ENCODE measurements around the gene CCNY. TPM values are rescaled to one million over a fixed set of nuclear protein-coding genes. Genes with fewer than 3 reads are reported as not detected.

Gene CCNY
- polyA plus RNA-seq, 2 of the 4 experiments (the other 2 are of a cell fraction): 28.1 to 55.5 TPM

DNA sequence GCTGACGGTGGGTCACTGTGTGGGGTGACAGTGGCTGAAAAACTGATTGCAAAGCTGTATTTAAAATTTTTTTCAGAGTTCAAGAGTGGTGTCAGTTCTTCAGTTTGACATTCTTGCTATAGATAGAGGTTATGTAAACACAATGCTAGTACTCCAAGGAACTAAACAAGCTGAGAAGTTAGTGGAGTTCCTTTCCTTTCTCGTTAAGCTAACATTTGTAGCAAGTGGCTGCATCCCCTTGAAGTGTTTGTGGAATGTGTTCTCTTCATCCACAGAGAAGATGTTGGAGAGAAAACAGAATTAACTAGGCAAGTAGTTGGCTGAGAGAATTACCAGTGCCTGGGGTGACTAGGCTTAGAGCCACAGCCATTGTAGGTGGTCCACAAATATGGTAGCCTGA, 15.8 kb downstream of the CCNY start:
- Histone ChIP-seq H3K4me2 (no peak overlapping the region), H3K4me1 (peaks cover 10% of the 10 kb centered on the region), H3K4me3 (no peak overlapping the region), H3K9me3 (no peaks in the 10 kb centered on the region), H3K27ac (no peak overlapping the region)
- WGBS (ENCODE audit: missing lambda C conversion rate): 89% methylated on average over 2 of the region's 2 CpGs
- TF ChIP-seq, protein P1, sequence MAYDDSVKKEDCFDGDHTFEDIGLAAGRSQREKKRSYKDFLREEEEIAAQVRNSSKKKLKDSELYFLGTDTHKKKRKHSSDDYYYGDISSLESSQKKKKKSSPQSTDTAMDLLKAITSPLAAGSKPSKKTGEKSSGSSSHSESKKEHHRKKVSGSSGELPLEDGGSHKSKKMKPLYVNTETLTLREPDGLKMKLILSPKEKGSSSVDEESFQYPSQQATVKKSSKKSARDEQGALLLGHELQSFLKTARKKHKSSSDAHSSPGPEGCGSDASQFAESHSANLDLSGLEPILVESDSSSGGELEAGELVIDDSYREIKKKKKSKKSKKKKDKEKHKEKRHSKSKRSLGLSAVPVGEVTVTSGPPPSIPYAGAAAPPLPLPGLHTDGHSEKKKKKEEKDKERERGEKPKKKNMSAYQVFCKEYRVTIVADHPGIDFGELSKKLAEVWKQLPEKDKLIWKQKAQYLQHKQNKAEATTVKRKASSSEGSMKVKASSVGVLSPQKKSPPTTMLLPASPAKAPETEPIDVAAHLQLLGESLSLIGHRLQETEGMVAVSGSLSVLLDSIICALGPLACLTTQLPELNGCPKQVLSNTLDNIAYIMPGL (CRISPR knock-in tag; IDR thresholded peaks at IDR 0.05; ENCODE audit: borderline replicate concordance): no peak
- TF ChIP-seq MYC (IDR thresholded peaks at IDR 0.05; ENCODE audit: borderline replicate concordance, low read length): no peak
- no peak for TF ChIP-seq HEYL (CRISPR knock-in tag; IDR thresholded peaks at IDR 0.05)
- TF ChIP-seq MAZ (IDR thresholded peaks at IDR 0.05; ENCODE audit: borderline replicate concordance, low read depth, low read length): no peak
- no peak for TF ChIP-seq RAD21 (conservative IDR thresholded peaks at IDR 0.05 in 1 of 2, IDR thresholded peaks at IDR 0.05 in 1 of 2)
- no peak for TF ChIP-seq ESRRA (IDR thresholded peaks at IDR 0.05; ENCODE audit: borderline replicate concordance, low read length)
- no peak for TF ChIP-seq HOXA7 (CRISPR knock-in tag; IDR thresholded peaks at IDR 0.05)
- TF ChIP-seq, protein P2, sequence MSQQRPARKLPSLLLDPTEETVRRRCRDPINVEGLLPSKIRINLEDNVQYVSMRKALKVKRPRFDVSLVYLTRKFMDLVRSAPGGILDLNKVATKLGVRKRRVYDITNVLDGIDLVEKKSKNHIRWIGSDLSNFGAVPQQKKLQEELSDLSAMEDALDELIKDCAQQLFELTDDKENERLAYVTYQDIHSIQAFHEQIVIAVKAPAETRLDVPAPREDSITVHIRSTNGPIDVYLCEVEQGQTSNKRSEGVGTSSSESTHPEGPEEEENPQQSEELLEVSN (IDR thresholded peaks at IDR 0.05; ENCODE audit: borderline replicate concordance, low read depth): no peak
- no peak for TF ChIP-seq KDM1A (IDR thresholded peaks at IDR 0.05; ENCODE audit: low read depth)
- TF ChIP-seq TFCP2L1 (CRISPR knock-in tag; IDR thresholded peaks at IDR 0.05): no peak
- no peak for TF ChIP-seq SREBF2 (IDR thresholded peaks at IDR 0.05)
- no peak for TF ChIP-seq RNF2 (IDR thresholded peaks at IDR 0.05; ENCODE audit: borderline replicate concordance, low read depth)
- ChIA-PET CTCF (interaction anchor here (0.7 to 1.3 kb wide), 2 partner anchors 22 to 203 kb away, joined by 3 to 4 read pairs; no protein-coding TSS in a partner anchor), POLR2A (no interaction called here)
- FAIRE-seq: no peak
- no peak for ATAC-seq
- no peak for DNase-seq (ENCODE audit: low read depth in 1 of 2, low spot score in 1 of 2)

DNA sequence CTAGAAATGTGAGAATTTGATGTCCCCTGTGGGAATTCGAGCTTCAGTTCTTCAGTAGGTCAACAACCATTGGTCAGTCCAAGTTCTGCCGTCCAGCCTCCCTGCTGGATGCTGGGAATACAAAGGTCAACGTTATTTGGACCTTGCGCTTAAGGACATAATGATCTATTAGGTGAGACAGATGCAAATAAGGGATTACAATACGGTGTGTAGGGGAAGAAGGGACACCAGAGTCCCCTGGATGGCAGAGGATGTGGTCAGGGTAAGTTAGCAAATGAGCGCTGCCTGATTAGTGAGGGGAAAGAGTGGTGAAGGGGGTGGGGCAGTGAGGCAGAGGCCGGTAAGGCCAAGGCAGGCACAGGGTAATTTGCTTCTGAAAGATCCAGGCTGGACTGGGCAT, 16.2 kb downstream of the CCNY start:
- DNase-seq (ENCODE audit: low read depth in 1 of 2, low spot score in 1 of 2) (no peak), FAIRE-seq (no peak), ATAC-seq (no peak)
- no peak overlapping the region for H3K4me2 ChIP-seq
- 89% methylated on average over 7 of the region's 7 CpGs for WGBS (ENCODE audit: missing lambda C conversion rate)
- TF ChIP-seq EHMT2 (IDR thresholded peaks at IDR 0.05; ENCODE audit: low read depth) (no peak), JUN (IDR thresholded peaks at IDR 0.05) (no peak), HOXB5 (CRISPR knock-in tag; IDR thresholded peaks at IDR 0.05) (no peak)
- TF ChIP-seq, protein P3, sequence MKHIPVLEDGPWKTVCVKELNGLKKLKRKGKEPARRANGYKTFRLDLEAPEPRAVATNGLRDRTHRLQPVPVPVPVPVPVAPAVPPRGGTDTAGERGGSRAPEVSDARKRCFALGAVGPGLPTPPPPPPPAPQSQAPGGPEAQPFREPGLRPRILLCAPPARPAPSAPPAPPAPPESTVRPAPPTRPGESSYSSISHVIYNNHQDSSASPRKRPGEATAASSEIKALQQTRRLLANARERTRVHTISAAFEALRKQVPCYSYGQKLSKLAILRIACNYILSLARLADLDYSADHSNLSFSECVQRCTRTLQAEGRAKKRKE (CRISPR knock-in tag; IDR thresholded peaks at IDR 0.05; ENCODE audit: low read depth): no peak
- POLR2A ChIA-PET: interaction anchor here (0.7 kb wide), 1 partner anchor 168 kb away, joined by 3 read pairs; no protein-coding TSS in a partner anchor
- CTCF ChIA-PET: interaction anchor here (0.7 kb wide), 1 partner anchor 203 kb away, joined by 3 read pairs; no protein-coding TSS in a partner anchor
- H3K27ac ChIP-seq: no peak overlapping the region
- H3K9me3 ChIP-seq: no peaks in the 10 kb centered on the region
- H3K4me3 ChIP-seq: no peak overlapping the region
- peaks cover 8% of the 10 kb centered on the region; the same call in 2 of the 3 replicates for H3K4me1 ChIP-seq

DNA sequence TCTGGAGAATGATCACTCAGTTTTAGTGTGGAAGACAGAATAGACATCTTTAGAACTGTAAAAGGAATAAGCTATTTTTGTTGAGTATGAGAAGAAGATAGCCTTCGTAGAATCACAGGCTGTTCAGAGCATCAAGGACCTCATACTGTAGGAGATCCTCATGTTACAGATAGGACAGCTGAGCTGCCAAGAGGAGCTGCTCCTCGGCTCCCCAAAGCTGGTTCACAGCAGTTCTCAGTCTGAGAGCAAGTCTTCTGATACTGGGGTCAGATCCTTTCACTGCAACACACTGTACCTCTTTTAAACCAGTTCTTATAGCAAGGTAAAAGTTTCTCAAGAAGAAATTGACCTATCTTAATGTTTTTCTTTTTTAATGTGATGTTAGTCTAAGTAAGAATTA, 17.1 kb downstream of the CCNY start:
- Histone ChIP-seq H3K27ac (no peak overlapping the region), H3K4me2 (no peak overlapping the region), H3K9me3 (no peaks in the 10 kb centered on the region), H3K4me3 (no peak overlapping the region), H3K4me1 (peaks cover 8% of the 10 kb centered on the region; the same call in 2 of the 3 replicates)
- ChIA-PET POLR2A (interaction anchor here (0.7 kb wide), 1 partner anchor 167 kb away, joined by 3 read pairs; no protein-coding TSS in a partner anchor), CTCF (interaction anchor here (1.0 kb wide), 2 partner anchors 43 to 209 kb away, joined by 3 read pairs; no protein-coding TSS in a partner anchor)
- 89% methylated on average over 2 of the region's 2 CpGs for WGBS (ENCODE audit: missing lambda C conversion rate)
- ATAC-seq (no peak), FAIRE-seq (no peak), DNase-seq (ENCODE audit: low read depth in 1 of 2, low spot score in 1 of 2) (no peak)
- TF ChIP-seq KDM5A (IDR thresholded peaks at IDR 0.05) (no peak), CHD2 (IDR thresholded peaks at IDR 0.05; ENCODE audit: low read length, partially characterized antibody) (no peak), EHMT2 (IDR thresholded peaks at IDR 0.05; ENCODE audit: low read depth) (no peak), MAZ (IDR thresholded peaks at IDR 0.05; ENCODE audit: borderline replicate concordance, low read depth, low read length) (no peak), NFE2L2 (conservative IDR thresholded peaks at IDR 0.05; ENCODE audit: low read length) (no peak), HOXB13 (CRISPR knock-in tag; IDR thresholded peaks at IDR 0.05; ENCODE audit: low read depth) (no peak), CHD4 (IDR thresholded peaks at IDR 0.05; ENCODE audit: borderline replicate concordance) (no peak), POLR2A (IDR thresholded peaks at IDR 0.05; ENCODE audit: low read length) (no peak), HDAC2 (IDR thresholded peaks at IDR 0.05) (no peak), EP300 (IDR thresholded peaks at IDR 0.05) (no peak), PHF8 (IDR thresholded peaks at IDR 0.05; ENCODE audit: borderline replicate concordance, low read depth) (no peak), BHLHE40 (IDR thresholded peaks at IDR 0.05; ENCODE audit: low read depth, low read length) (no peak), SREBF2 (IDR thresholded peaks at IDR 0.05) (no peak), CBX2 (IDR thresholded peaks at IDR 0.05; ENCODE audit: borderline replicate concordance, low read depth) (no peak)
- TF ChIP-seq, protein P4, sequence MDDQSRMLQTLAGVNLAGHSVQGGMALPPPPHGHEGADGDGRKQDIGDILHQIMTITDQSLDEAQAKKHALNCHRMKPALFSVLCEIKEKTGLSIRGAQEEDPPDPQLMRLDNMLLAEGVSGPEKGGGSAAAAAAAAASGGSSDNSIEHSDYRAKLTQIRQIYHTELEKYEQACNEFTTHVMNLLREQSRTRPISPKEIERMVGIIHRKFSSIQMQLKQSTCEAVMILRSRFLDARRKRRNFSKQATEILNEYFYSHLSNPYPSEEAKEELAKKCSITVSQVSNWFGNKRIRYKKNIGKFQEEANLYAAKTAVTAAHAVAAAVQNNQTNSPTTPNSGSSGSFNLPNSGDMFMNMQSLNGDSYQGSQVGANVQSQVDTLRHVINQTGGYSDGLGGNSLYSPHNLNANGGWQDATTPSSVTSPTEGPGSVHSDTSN (IDR thresholded peaks at IDR 0.05): no peak
- TF ChIP-seq, protein P5, sequence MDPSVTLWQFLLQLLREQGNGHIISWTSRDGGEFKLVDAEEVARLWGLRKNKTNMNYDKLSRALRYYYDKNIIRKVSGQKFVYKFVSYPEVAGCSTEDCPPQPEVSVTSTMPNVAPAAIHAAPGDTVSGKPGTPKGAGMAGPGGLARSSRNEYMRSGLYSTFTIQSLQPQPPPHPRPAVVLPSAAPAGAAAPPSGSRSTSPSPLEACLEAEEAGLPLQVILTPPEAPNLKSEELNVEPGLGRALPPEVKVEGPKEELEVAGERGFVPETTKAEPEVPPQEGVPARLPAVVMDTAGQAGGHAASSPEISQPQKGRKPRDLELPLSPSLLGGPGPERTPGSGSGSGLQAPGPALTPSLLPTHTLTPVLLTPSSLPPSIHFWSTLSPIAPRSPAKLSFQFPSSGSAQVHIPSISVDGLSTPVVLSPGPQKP (IDR thresholded peaks at IDR 0.05; ENCODE audit: low read depth, low read length): no peak
